T-helper 1 cell (primary cell): Measurements from ENCODE around the gene FUT6.
"Not testable (repeated sequence)": the region's sequence is repeated elsewhere in the genome, so short reads cannot be mapped to it uniquely, and the experiment has no call there.

ENCODE experiments used
- DNase-seq, 5 donors: peaks; one replicate each; pipeline ENCODE4 v3.0.0-alpha.2; 2012 to 2020
- total RNA-seq, 4 donors: gene quantifications; one replicate each; lab custom pipeline; 2026; lab: John Stamatoyannopoulos, UW

Gene FUT6
- 0 to 0.12 (median 0) reads per million in 4 donors for total RNA-seq

DNA sequence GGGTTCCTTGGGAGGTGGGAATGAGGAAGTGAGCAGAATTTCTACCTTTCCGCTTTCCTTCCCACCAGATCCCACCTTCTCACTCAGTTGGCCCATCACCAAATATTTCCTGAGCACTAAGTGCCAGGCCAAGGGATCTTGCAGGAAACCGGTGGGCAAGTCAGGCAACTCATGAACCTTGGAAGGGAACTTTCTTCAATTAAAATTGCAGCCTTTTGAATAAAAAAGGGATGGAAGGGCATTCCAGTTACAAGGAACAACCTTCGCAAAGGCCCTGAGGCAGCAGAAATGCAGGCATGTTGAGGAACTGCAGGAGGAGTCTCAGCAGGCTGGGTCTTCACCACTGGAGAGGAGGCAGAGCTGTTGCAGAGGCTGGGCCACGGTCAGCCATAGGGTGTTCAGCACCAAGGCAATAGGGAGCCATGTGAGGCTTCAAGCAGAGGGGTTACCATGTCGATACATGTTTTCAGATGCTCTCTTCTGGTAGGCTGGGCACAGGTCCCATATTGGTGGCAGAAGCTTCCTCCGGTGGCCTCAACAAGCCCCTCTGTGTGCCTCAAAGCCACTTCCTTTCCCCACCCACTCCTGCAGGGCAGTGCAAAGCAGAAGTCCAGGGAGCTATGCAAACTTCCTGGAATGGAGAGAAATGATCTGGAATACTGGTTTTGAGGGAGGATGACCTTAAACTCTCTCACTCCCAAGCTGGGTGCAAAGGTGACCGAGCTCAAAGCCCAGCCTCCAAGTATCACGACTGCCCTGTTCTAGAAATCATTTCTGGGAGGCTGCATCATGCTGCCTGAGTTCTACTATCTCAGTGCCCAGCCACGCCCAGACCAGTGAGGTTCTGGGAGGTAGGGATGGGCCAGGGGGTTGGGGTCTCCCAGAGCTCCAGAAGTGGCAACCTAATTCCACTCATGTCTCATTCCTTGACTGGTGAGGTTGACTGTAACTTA is at the start of gene FUT6:
TSS of gene FUT6 (minus strand) at position 638 of the 953 bp plus-strand sequence. CDS start 7,135 bp downstream, outside the sequence.
- DNase-seq = no peak

DNA sequence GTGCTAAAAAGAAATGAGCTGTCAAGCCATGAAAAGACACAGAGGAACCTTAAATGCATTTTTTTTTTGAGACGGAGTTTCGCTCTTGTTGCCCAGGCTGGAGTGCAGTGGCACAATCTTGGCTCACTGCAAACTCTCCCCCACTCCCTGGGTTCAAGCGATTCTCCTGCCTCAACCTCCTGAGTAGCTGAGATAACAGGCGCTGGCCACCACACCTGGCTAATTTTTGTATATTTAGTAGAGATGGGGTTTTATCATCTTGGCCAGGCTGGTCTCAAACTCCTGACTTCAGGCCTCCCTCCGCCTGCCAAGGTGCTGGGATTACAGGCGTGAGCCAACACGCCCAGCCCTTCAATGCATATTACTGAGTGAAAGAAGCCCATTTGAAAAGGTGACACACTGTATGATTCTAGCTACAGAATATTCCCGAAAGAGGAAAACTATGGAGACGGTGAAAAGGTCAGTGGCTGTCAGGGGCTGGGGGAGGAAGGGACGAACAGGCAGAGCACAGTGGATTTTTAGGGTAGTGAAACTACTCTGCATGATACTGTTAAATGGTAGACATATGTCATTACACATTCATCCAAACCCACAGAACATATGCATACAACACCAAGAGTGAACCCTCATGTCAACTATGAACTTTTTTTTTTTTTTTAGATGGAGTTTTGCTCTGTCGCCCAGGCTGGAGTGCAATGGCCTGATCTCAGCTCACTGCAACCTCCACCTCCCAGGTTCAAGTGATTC is 44.7 kb upstream of the FUT6 start:
- DNase-seq = not testable (repeated sequence)

DNA sequence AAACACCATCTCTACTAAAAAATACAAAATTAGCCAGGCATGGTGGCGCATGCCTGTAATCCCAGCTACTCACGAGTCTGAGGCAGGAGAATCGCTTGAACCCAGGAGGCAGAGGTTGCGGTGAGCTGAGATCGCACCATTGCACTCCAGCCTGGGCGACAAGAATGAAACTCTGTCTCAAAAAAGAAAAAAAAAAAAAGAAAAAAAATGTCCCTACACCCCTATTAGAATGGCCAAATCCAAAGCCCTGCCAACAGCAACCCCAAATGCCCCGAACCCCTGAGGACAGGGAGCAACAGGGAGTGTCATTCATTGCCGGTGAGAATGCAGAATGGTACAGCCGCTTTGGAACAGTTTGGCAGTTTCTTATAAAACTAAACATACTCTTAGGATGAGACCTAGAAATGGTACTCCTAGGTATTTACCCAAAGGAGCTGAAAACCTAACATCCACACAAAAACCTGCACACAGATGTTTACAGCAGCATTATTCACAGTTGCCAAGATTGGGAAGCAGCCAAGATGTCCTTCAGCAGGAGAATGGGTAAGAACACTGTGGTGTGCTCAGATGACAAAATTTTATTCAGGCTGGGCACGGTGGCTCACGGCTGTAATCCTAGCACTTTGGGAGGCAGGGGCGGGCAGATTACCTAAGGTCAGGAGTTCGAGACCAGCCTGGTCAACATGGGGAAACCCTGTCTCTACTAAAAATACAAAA is 43.8 kb upstream of the FUT6 start:
- DNase-seq = not testable (repeated sequence)

DNA sequence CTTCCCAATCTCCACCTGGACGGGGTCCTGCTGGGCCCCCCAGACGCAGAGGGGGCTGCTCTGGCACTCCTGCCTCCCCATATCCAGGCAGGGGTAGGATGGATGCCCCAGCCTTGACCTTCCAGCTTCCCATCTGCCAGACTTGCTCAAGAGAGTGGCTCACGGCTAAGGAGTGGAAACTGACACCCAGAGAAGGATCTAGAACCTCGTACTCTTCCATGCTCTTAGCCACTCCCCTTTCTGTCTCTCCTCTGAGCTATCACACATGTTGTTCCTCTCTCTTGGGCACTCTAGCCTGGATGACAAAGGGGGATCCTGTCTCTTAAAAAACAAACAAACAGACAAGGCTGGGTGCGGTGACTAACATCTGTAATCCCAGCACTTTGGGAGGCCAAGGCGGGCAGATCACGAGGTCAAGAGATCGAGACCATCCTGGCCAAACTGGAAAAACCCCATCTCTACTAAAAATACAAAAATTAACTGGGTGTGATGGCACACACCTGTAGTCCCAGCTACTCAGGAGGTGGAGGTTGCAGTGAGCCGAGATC is 43.0 kb upstream of the FUT6 start:
- DNase-seq = no peak

DNA sequence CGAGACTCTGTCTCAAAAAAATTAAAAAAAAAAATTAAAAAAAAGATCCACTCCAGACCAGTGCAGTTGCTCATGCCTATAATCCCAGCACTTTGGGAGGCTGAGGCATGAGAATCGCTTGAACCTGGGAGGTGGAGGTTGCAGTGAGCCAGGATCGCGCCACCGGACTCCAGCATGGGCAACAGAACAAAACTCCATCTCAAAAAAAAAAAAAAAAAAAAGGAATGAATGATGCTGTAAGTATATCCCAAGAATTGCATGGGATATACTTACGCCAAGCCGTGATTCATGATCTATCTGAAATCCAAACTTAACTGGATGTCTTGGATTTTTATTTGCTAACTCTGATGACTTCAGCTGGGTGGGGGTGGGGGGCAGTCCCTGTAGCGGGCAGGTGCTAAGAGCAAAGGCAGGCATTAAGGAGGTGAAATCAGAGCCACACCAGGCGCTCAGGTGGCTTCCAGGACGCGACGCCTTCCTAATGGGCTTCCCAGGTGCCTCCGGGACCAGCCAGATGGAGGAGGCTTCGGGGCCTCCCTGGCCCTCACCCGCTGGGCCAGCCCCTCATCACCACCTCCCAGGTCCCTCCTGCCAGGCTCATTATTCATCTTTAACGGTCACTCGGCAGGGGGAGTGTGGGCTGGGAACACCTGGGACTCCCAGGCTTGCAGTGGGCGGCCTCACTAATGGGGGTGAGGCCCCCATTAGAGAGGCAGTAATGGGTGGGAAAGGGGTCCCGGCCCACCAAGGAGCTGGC is 42.2 kb upstream of the FUT6 start:
- DNase-seq = no peak

- no peak for DNase-seq
Observed at GRCh38 chr19:5880604-5881078, 41.1 kb upstream of the FUT6 start.

- no peak for DNase-seq
Observed at GRCh38 chr19:5880196-5880595, 40.7 kb upstream of the FUT6 start.

GRCh38 chr19:5877882-5878281 is 38.4 kb upstream of the FUT6 start:
- DNase-seq = no peak

- DNase-seq = no peak
Observed at GRCh38 chr19:5877427-5877826, 37.9 kb upstream of the FUT6 start.

- DNase-seq = not testable (repeated sequence)
Observed at GRCh38 chr19:5874496-5874895, 35.0 kb upstream of the FUT6 start.

GRCh38 chr19:5873617-5874199 is 34.2 kb upstream of the FUT6 start:
- no peak for DNase-seq

DNA sequence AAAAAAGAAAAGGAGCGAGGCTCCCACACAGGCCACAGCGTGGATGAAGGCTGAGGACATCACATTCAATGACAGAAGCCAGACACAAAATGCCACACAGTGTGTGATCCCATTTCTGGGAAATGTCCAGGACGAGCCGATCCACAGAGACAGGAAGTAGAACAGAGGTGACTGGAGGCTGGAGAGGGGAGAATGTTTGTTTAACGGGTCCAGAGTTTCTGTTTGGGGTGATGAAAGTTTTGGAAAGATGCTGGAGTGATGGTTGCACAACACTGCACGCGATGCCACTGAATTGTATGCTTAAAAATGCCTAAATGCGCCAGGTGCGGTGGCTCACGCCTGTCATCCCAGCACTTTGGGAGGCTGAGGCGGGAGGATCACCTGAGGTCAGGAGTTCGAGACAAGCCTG is 31.5 kb upstream of the FUT6 start:
- DNase-seq = no peak

DNA sequence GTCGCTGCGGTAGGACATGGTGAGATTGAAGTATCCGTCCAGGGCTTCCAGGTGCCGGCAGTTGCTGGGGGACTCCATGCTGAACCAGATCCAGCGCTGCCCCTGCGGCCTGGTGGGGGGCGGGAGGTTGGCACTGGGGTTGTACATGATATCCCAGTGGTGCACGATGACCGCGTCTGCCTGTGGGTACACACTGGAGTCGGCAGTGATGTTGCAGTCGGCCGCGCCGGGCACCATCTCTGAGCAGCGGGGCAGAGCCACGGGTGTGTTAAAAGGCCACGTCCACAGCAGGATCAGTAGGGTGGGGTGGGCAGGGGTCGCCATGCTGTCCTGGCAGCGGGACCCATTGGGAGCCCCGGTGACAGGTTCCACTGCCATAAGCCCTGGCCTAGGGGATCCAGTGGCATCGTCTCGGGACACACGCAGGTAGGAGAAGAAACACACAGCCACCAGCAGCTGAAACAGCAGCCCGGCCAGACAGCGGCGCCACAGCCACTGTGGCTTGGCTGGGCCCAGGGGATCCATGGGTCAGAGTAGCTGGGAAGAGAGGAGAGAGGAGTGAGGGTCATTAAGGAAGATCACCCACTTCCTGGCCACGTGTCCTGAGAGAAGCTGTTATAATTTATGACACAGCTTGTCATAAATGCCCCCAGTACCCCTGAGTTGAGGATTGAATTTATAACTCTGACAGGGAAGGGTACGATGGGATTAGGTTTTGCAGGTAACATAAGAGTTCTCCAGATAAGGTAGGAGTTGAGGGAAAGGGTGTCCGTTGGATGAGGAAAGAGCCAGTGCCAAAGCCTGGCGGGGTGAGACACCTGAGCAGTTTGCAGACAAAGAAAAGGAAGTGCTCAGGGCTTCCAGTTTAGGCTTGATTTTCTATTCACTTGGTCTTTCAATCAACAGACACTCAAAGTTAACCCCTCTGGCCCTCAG is 28.0 kb upstream of the FUT6 start:
- no peak for DNase-seq

DNA sequence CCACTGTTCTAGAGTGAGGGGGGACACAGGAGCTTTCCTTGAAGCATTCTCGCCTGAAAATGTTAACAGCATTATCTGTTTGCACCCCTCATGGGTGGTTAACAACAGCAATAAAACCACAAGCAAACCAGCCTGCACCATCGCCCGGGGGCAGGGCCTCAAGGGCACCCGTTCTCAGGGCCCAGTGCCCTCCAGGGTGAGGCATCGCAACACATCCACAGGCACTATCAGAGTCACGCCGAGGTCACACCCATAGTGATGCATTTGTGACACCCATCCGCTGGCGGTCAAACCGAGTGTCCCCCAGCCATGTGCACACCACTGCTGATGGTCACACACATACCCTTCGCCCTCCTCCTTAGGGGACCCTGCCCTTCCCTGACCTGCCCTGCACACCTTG is 26.3 kb upstream of the FUT6 start:
- no peak for DNase-seq

- no peak for DNase-seq
Observed at GRCh38 chr19:5864725-5865486, 25.4 kb upstream of the FUT6 start.

DNA sequence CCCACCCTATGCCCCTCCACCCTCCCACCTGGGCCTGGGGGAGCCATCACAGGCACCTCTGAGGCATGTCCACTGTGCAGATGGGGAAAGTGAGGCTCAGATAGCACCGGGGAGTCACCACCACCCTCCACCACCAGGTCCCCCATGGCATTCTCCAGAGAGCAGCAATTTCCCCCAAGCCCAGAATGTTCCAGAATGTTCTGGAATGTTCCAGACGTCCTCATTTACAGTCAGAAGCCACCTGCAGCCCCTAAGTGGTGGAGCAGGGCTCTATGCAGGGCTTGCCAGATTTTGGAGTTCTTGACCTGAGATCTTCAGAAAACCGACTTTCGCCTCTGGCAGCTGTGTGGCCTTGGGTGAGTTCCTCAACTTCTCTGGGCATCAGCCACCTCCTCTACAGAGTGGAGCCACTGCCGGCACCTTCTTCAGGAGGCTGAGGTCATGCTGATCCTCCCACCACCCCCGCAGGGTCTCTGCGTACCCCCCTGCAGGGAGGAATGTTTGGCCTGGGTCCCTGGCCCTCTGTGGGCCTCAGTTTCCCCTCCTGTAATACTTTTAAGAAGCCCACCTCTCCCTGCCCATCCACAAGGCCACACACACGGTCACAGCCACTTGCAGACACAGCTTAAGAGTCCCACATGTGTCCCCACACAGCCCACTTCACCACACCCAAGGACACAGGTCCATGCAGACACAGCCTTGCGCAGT is 24.7 kb upstream of the FUT6 start:
- DNase-seq = no peak

- DNase-seq = no peak
Observed at GRCh38 chr19:5863030-5863665, 23.6 kb upstream of the FUT6 start.
